Keratinocyte (primary cell): ENCODE results near the gene SIK2. TPM values are rescaled to one million over a fixed set of nuclear protein-coding genes. Genes with fewer than 3 reads are reported as not detected.

Experiments
- DNase-seq: peaks from one replicate; pipeline ENCODE4 v3.0.0-alpha.2; 2011; ENCODE audit warnings: low read depth, missing footprints, low spot score
- FAIRE-seq: peaks from 2 replicates; lab custom pipeline; 2011; peaks lifted over from hg19 to GRCh38; lab: Jason Lieb, UNC
- H2AFZ ChIP-seq: 2 replicates; pipeline ENCODE4 v1.6.0; 2012; ENCODE audit warnings: low read length, control low read depth, inconsistent platforms; ENCODE audit not compliant: control insufficient read depth
- H3K27ac ChIP-seq: 2 replicates; pipeline ENCODE4 v1.5.1; 2011; ENCODE audit warnings: low read length; ENCODE audit not compliant: control insufficient read depth, insufficient read depth
- H3K27me3 ChIP-seq: 3 replicates; pipeline ENCODE4 v1.6.0; 2011; ENCODE audit warnings: low read length; ENCODE audit not compliant: control insufficient read depth, insufficient read depth; ENCODE audit errors: extremely low read depth
- H3K36me3 ChIP-seq, 2 experiments: 2 replicates in 1 of 2; 3 replicates in 1 of 2; pipeline ENCODE4 v1.5.1; 2011; ENCODE audit warnings: low read length in 2 of 2, mild to moderate bottlenecking in 1 of 2; ENCODE audit not compliant: control insufficient read depth in 2 of 2, insufficient read depth in 2 of 2; ENCODE audit errors: extremely low read depth in 1 of 2
- H3K4me1 ChIP-seq: 3 replicates; pipeline ENCODE4 v1.5.1; 2011; ENCODE audit warnings: low read length; ENCODE audit not compliant: control insufficient read depth, insufficient read depth; ENCODE audit errors: extremely low read depth
- H3K4me2 ChIP-seq: 3 replicates; pipeline ENCODE4 v1.6.0; 2011; ENCODE audit warnings: low read depth, low read length; ENCODE audit not compliant: control insufficient read depth, insufficient read depth; ENCODE audit errors: extremely low read depth
- H3K4me3 ChIP-seq, 3 experiments: fragments of 200-600 bp in 1 of 3; sonication (generic) in 1 of 3; 2 replicates in 2 of 3; 3 replicates in 1 of 3; pipeline ENCODE4 v1.5.1; 2011 to 2016; ENCODE audit warnings: low read length in 3 of 3, mild to moderate bottlenecking in 3 of 3, control low read depth in 2 of 3, inconsistent platforms in 1 of 3, low read depth in 1 of 3, mixed read lengths in 1 of 3, mixed run types in 1 of 3, moderate library complexity in 1 of 3; ENCODE audit not compliant: control insufficient read depth in 2 of 3, insufficient read depth in 2 of 3; ENCODE audit errors: extremely low read depth in 1 of 3
- H3K79me2 ChIP-seq: 2 replicates; pipeline ENCODE4 v1.6.0; 2012; ENCODE audit warnings: low read length; ENCODE audit not compliant: control insufficient read depth, insufficient read depth
- H3K9ac ChIP-seq: 3 replicates; pipeline ENCODE4 v1.6.0; 2011; ENCODE audit warnings: low read length; ENCODE audit not compliant: control insufficient read depth, insufficient read depth; ENCODE audit errors: extremely low read depth
- H3K9me1 ChIP-seq: 3 replicates; pipeline ENCODE4 v1.6.0; 2011; ENCODE audit warnings: low read length; ENCODE audit not compliant: control insufficient read depth, insufficient read depth; ENCODE audit errors: extremely low read depth
- H3K9me3 ChIP-seq: 2 replicates; pipeline ENCODE4 v1.5.1; 2012; ENCODE audit warnings: low read depth, low read length; ENCODE audit not compliant: control insufficient read depth
- H4K20me1 ChIP-seq: 3 replicates; pipeline ENCODE4 v1.6.0; 2011; ENCODE audit warnings: low read length; ENCODE audit not compliant: control insufficient read depth, insufficient read depth; ENCODE audit errors: extremely low read depth
- CTCF ChIP-seq, 3 experiments: IDR thresholded peaks in 1 of 3; conservative IDR thresholded peaks in 1 of 3; optimal IDR thresholded peaks in 1 of 3; 2 replicates in 2 of 3; 3 replicates in 1 of 3; pipeline versions ENCODE3 to v1.5.1; 2011; ENCODE audit warnings: low read length in 3 of 3, mild to moderate bottlenecking in 3 of 3, moderate library complexity in 2 of 3, control low read depth in 1 of 3, inconsistent platforms in 1 of 3; ENCODE audit not compliant: insufficient read depth in 2 of 3; ENCODE audit errors: extremely low read depth in 1 of 3
- EZH2 ChIP-seq: IDR thresholded peaks from one replicate; pipeline ENCODE4 v1.6.1; 2012; ENCODE audit warnings: inconsistent platforms, mild to moderate bottlenecking, low read length, moderate library complexity
- dilution Hi-C: fragments of 300-500 bp; cut with MboI; formaldehyde crosslinking; loops from one replicate; pipeline ENCODE4 v1.7.0; 2020; ENCODE audit warnings: low sequenced_read_pairs; ENCODE audit not compliant: extremely low pct_ligation_motif_present
- polyA plus RNA-seq, 5 experiments: library from polyadenylated mRNA; depleted of rRNA in 3 of 5; stranded (reverse) in 3 of 5; stranded (forward) in 1 of 5; unstranded in 1 of 5; fragments of >200 nt; gene quantifications; 1 replicate in 1 of 5; 2 replicates in 3 of 5; 3 replicates in 1 of 5; pipeline versions ENCODE4 v1.2.1 to v1.2.3, GENCODE V29; 2011 to 2012; ENCODE audit warnings: missing spikeins in 2 of 5, low read depth in 1 of 5, low replicate concordance in 1 of 5

SIK2 gene
- polyA plus RNA-seq, 1 donor (not counting 4 experiments of a cell fraction or from before 2014, with no cell fraction given) = 10.0 TPM

GRCh38 chr11:111696556-111696955 lies 94.3 kb downstream of the SIK2 start:
- H3K27ac ChIP-seq = no peak overlapping the region
- peaks cover 2% of the 10 kb centered on the region for H3K79me2 ChIP-seq
- FAIRE-seq = no peak
- H3K4me3 ChIP-seq = no peak overlapping the region
- no peaks in the 10 kb centered on the region for H3K9me1 ChIP-seq
- H3K4me1 ChIP-seq = no peaks in the 10 kb centered on the region
- H3K36me3 ChIP-seq = peaks cover 0 to 1% of the 10 kb centered on the region in 2 experiments
- TF ChIP-seq EZH2 = no peak
- no peak for TF ChIP-seq CTCF (optimal IDR thresholded peaks at IDR 0.05 in 1 of 3, IDR thresholded peaks at IDR 0.05 in 1 of 3, conservative IDR thresholded peaks at IDR 0.05 in 1 of 3; ENCODE audit: extremely low read depth in 1 of 3, insufficient read depth in 2 of 3, low read length in 3 of 3)
- DNase-seq = no peak
- H2AFZ ChIP-seq = no peak overlapping the region
- H3K4me2 ChIP-seq = no peak overlapping the region
- no peaks in the 10 kb centered on the region for H4K20me1 ChIP-seq
- H3K9ac ChIP-seq = no peak overlapping the region
- dilution Hi-C loops = no loop called here
- H3K27me3 ChIP-seq = no peaks in the 10 kb centered on the region
- no peaks in the 10 kb centered on the region for H3K9me3 ChIP-seq

- H2AFZ ChIP-seq = no peak overlapping the region
- H3K4me1 ChIP-seq = no peaks in the 10 kb centered on the region
- H3K4me3 ChIP-seq = no peak overlapping the region
- H3K79me2 ChIP-seq = peaks cover 2% of the 10 kb centered on the region
- no peak overlapping the region for H3K9ac ChIP-seq
- FAIRE-seq (no peak), DNase-seq (no peak)
- peaks cover 0 to 3% of the 10 kb centered on the region in 2 experiments for H3K36me3 ChIP-seq
- no peak for TF ChIP-seq CTCF (optimal IDR thresholded peaks at IDR 0.05 in 1 of 3, IDR thresholded peaks at IDR 0.05 in 1 of 3, conservative IDR thresholded peaks at IDR 0.05 in 1 of 3; ENCODE audit: extremely low read depth in 1 of 3, insufficient read depth in 2 of 3, low read length in 3 of 3)
- TF ChIP-seq EZH2 = no peak
- H3K9me3 ChIP-seq = no peaks in the 10 kb centered on the region
- H3K27me3 ChIP-seq = no peaks in the 10 kb centered on the region
- H3K4me2 ChIP-seq = no peak overlapping the region
- no peaks in the 10 kb centered on the region for H3K9me1 ChIP-seq
- dilution Hi-C loops = no loop called here
- H3K27ac ChIP-seq = no peak overlapping the region
- no peaks in the 10 kb centered on the region for H4K20me1 ChIP-seq
These were observed 95.7 kb downstream of the SIK2 start for GRCh38 chr11:111697933-111698371.
